Heart left ventricle (tissue), 13 donors: ENCODE results near the gene MYOCOS.

Experiments
- POLR2A ChIP-seq, 2 donors: fragments of 450-650 bp; IDR thresholded peaks; one replicate each; pipeline ENCODE4 v1.6.1; 2017; ENCODE audit warnings: antibody characterized with exemption in 2 of 2, mild to moderate bottlenecking in 2 of 2, moderate library complexity in 2 of 2
- TF ChIP-seq, protein P1 (sequence below), 12 donors: fragments of 200-600 bp; sonication (generic) in 4 of 12; IDR thresholded peaks; one replicate each; pipeline versions ENCODE4 v1.5.0 to v1.8.0; 2018 to 2022; ENCODE audit warnings: antibody characterized with exemption in 12 of 12, mild to moderate bottlenecking in 5 of 12
- donor health status: ischemic (EF 13 %, LVEDD 7.1; RV severe dilation, severe dysfunction).
- donor health status: DM: no; HTN: yes; CAD: no.
- donor health status: DM: no; HTN: no; CAD: no.
- donor health status: ischemic (EF 25% LVEDD 6.9; RV normal size, moderate dysfunction).
- donor health status: ischemic (EF 25% LVEDD 5.7; RV mildly dilated, moderate dysfunction).
- donor health status: ischemic (EF 35%, LVEDD 5.7; RV mildly dilated, moderate dysfunction).
- donor health status: nonischemic (EF 11% LVEDD 7.7; RV severe dilation, severe dysfunction).
- donor health status: DM: yes; HTN: yes; CAD: no.
- donor health status: PGD.
- donor health status: ischemic (EF 29% LVEDD 5.4; RV normal size, mild dysfunction).
- donor health status: nonischemic (EF 23%, LVEDD 6.1; RV moderate dilation, normal function).

- TF ChIP-seq, protein P1, sequence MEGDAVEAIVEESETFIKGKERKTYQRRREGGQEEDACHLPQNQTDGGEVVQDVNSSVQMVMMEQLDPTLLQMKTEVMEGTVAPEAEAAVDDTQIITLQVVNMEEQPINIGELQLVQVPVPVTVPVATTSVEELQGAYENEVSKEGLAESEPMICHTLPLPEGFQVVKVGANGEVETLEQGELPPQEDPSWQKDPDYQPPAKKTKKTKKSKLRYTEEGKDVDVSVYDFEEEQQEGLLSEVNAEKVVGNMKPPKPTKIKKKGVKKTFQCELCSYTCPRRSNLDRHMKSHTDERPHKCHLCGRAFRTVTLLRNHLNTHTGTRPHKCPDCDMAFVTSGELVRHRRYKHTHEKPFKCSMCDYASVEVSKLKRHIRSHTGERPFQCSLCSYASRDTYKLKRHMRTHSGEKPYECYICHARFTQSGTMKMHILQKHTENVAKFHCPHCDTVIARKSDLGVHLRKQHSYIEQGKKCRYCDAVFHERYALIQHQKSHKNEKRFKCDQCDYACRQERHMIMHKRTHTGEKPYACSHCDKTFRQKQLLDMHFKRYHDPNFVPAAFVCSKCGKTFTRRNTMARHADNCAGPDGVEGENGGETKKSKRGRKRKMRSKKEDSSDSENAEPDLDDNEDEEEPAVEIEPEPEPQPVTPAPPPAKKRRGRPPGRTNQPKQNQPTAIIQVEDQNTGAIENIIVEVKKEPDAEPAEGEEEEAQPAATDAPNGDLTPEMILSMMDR (IDR thresholded peaks at IDR 0.05), result no peak
- TF ChIP-seq POLR2A (IDR thresholded peaks at IDR 0.05), result no peak
Measured at GRCh38 chr1:171641076-171641864, 19.2 kb downstream of the MYOCOS start.
